ENCODE measurements around the gene HEATR9.

Gene HEATR9

GRCh38 chr17:35825206-35825605 is 43.5 kb downstream of the HEATR9 start:
- no peak overlapping the region for H3K4me3 ChIP-seq (ENCODE audit: low read depth, low read length)
- no peak for TF ChIP-seq CTCF (IDR thresholded peaks at IDR 0.05; ENCODE audit: control insufficient read depth, extremely low read depth, insufficient read depth)
- DNase-seq (ENCODE audit: low read depth), result no peak

- peak; percentile 7 for DNase-seq (ENCODE audit: low read depth)
- TF ChIP-seq CTCF (IDR thresholded peaks at IDR 0.05; ENCODE audit: control insufficient read depth, extremely low read depth, insufficient read depth), result no peak
- H3K4me3 ChIP-seq (ENCODE audit: low read depth, low read length), result no peak overlapping the region
These were observed 47.4 kb downstream of the HEATR9 start for GRCh38 chr17:35821308-35821707.

GRCh38 chr17:35819455-35819854 is 49.2 kb downstream of the HEATR9 start:
- 0 out of 2 replicates have a peak, but pooled peaks have one; percentile 9 for TF ChIP-seq CTCF (IDR thresholded peaks at IDR 0.05; ENCODE audit: control insufficient read depth, extremely low read depth, insufficient read depth)
- no peak for DNase-seq (ENCODE audit: low read depth)
- H3K4me3 ChIP-seq (ENCODE audit: low read depth, low read length), result no peak overlapping the region

GRCh38 chr17:35817196-35817595 is 51.5 kb downstream of the HEATR9 start:
- no peak overlapping the region for H3K4me3 ChIP-seq (ENCODE audit: low read depth, low read length)
- DNase-seq (ENCODE audit: low read depth), result no peak
- no peak for TF ChIP-seq CTCF (IDR thresholded peaks at IDR 0.05; ENCODE audit: control insufficient read depth, extremely low read depth, insufficient read depth)

- no peak overlapping the region for H3K4me3 ChIP-seq (ENCODE audit: low read depth, low read length)
- no peak for TF ChIP-seq CTCF (IDR thresholded peaks at IDR 0.05; ENCODE audit: control insufficient read depth, extremely low read depth, insufficient read depth)
- no peak for DNase-seq (ENCODE audit: low read depth)
These were observed 52.0 kb downstream of the HEATR9 start for GRCh38 chr17:35816723-35817122.

- no peak overlapping the region for H3K4me3 ChIP-seq (ENCODE audit: low read depth, low read length)
- DNase-seq (ENCODE audit: low read depth), result no peak
- TF ChIP-seq CTCF (IDR thresholded peaks at IDR 0.05; ENCODE audit: control insufficient read depth, extremely low read depth, insufficient read depth), result no peak
These were observed 56.2 kb downstream of the HEATR9 start for GRCh38 chr17:35812456-35812855.

GRCh38 chr17:35811759-35812158 is 56.9 kb downstream of the HEATR9 start:
- H3K4me3 ChIP-seq (ENCODE audit: low read depth, low read length), result no peak overlapping the region
- TF ChIP-seq CTCF (IDR thresholded peaks at IDR 0.05; ENCODE audit: control insufficient read depth, extremely low read depth, insufficient read depth), result no peak
- no peak for DNase-seq (ENCODE audit: low read depth)

Data from LNCaP clone FGC (cell line).